HG02763 (cell line): ENCODE data around the gene LSM12.

Experiments used
- ATAC-seq: cut with Tn5 transposase; IDR thresholded peaks from one replicate; pipeline ENCODE4 v1.9.1; 2021; ENCODE audit warnings: mild to moderate bottlenecking, moderate library complexity; ENCODE audit not compliant: unreplicated experiment

The LSM12 gene

GRCh38 chr17:43988301-43988700 is 78.2 kb downstream of the LSM12 start:
- no peak for ATAC-seq

DNA sequence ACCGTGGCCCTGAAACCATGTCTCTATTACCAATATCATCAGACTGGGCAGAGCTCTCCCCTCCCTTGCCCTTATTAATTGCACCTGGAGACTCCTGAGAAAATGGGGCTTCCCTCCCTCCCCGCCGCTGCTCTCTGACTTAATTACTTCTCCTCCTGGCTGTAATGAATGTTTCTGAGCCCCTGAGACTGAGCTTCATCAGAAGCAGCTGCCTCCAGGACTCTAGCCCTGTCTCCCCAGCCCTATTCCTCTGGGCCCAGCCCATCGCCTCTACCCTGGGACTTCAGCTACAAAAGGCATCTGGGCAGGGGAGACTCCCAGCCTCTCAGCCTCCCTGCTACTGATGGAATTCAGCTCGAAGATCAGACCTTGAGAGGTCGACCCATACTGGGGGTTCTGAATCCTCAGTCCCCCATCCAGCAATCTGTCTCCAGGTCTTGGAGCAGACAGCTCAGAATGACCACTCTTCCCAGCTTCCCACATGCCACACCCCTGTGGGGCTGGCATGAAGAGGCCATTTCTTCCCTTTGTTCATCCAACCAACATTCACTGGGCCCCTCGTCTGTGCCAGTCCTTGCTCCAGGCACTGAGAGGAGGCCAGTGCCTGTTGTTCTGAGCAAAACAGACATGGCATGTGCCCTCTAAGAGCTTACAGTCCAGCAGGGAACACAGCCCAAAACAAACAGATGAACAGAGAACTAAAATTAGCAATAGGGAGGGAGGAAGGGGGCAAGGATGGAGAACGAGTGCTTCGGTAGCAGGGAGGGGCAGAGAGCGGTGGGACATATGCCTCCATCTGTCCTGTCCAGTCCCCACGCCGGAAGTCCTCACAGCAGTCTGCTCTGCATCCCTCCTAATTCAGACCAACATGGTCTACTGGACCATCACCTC is 79.1 kb downstream of the LSM12 start:
- no peak for ATAC-seq

- ATAC-seq: no peak
These were observed 80.1 kb downstream of the LSM12 start for GRCh38 chr17:43986225-43986981.

DNA sequence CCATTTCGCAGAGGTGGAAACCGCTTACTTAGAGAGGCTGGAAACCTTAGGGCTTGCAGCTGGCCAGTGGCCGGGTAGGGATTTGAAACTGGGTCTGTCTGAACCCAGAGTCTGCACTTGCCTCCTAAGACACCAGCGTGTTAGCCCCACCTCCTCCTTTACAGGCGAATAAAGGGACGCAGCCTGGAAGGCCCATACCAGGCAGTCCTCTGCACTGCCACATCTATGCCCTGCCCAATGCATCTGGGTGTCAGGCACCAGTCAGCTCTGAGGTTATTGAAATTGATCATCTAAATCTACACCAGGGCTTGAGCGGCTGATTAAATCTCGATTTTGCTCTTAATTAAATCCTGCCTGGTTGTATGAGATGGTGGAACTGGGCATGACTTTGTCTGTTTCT is 82.0 kb downstream of the LSM12 start:
- ATAC-seq: no peak
